BLaER1 treated with 17β-estradiol and CSF1 and Interleukin-3, amounts not matched to agents 10 nM and 100 nM (cell line): Measurements from ENCODE around the gene PPIL3.

Experiments used
- H3K27ac ChIP-seq, 11 experiments: shearing (Covaris generic); formaldehyde crosslinking; 2 replicates each; pipeline ENCODE4 v1.8.1; 2022
- H3K27me3 ChIP-seq, 11 experiments: shearing (Covaris generic); formaldehyde crosslinking; 2 replicates each; pipeline ENCODE4 v1.8.1; 2022
- H3K36me3 ChIP-seq, 11 experiments: shearing (Covaris generic); formaldehyde crosslinking; 2 replicates each; pipeline ENCODE4 v1.8.1; 2022
- H3K4me1 ChIP-seq, 10 experiments: shearing (Covaris generic); formaldehyde crosslinking; 2 replicates each; pipeline ENCODE4 v1.8.1; 2022
- H3K4me2 ChIP-seq, 11 experiments: shearing (Covaris generic); formaldehyde crosslinking; 2 replicates each; pipeline ENCODE4 v1.8.1; 2022
- H3K4me3 ChIP-seq, 10 experiments: shearing (Covaris generic); formaldehyde crosslinking; 2 replicates each; pipeline ENCODE4 v1.8.1; 2022
- H3K9ac ChIP-seq, 11 experiments: shearing (Covaris generic); formaldehyde crosslinking; 2 replicates each; pipeline ENCODE4 v1.8.1; 2022
- H3K9me3 ChIP-seq, 11 experiments: shearing (Covaris generic); formaldehyde crosslinking; replicated peaks in 1 of 11; 2 replicates each; pipeline ENCODE4 v1.8.1; 2022
- H4K20me1 ChIP-seq, 11 experiments: shearing (Covaris generic); formaldehyde crosslinking; 2 replicates each; pipeline ENCODE4 v1.8.1; 2022
- Cebpa-rat ChIP-seq, 11 experiments: shearing (Covaris generic); IDR thresholded peaks; 2 replicates each; pipeline ENCODE4 v1.8.1; 2022

The PPIL3 gene

GRCh38 chr2:200888704-200889625, at the start of gene PPIL3, which contains the start of gene NIF3L1:
PPIL3 (minus strand) TSS chr2:200889077; CDS start chr2:200887615, 1,462 bp downstream.
NIF3L1 (plus strand) TSS chr2:200889371; CDS start chr2:200891944, 2,573 bp downstream.
- Histone ChIP-seq H3K4me2 (peak within 1 kb of the TSS; percentile 79 to 99 (median 88)), H3K27ac (peak within 1 kb of the TSS; percentile 71 to 92 (median 87)), H3K9ac (peak within 1 kb of the TSS; percentile 79 to 87 (median 85)), H3K4me3 (peak within 1 kb of the TSS; percentile 67 to 77 (median 74)), H3K36me3 (peaks cover 15 to 28% (median 18%) of the 10 kb centered on the region in 11 experiments), H3K9me3 (no peaks in the 10 kb centered on the region), H4K20me1 (no peaks in the 10 kb centered on the region), H3K27me3 (no peaks in the 10 kb centered on the region), H3K4me1 (peaks cover 34 to 44% (median 39%) of the 10 kb centered on the region in 10 experiments)
- TF ChIP-seq Cebpa-rat (IDR thresholded peaks at IDR 0.05): peak in 1 of 11 experiments; percentile 55; a peak in 1 of 22 replicates

DNA sequence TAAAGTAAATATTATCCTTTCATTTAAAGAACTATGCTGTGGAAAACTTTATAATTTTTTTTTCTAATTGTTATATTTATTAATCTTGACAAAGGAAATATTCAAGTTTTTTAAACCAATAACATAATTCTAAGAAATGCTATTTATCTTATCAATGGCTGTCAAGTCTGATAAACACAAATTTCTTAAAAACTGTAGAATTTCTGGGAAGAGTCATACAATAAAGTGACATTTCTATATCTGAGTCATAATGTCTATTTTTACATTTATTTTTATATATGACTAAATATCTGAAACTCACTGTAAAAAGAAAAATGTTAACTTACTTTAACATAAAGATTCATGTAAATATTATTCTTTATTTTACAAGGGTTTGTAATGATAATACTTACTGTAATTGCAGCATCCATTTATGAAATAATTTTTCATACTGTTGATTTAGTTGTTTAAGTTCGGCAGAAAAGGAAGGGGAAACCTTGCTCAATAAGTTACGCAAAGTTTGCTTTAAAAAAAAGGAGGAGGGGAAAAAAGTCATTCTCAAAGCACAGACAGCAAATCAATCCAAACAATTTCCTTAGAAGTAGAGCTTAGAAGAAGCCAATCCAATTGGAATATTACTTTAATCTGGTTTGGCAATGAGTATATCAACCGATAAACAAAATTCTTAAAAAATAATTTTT, 42.2 kb upstream of the PPIL3 start:
- H3K36me3 ChIP-seq: peaks cover 68 to 96% (median 84%) of the 10 kb centered on the region in 11 experiments
- peak overlapping the region in 2 of 11 experiments; percentile 13 to 30; a peak in 1 of 22 replicates for H3K27ac ChIP-seq
- H3K9ac ChIP-seq: no peak overlapping the region
- H3K4me3 ChIP-seq: no peak overlapping the region
- no peaks in the 10 kb centered on the region for H3K27me3 ChIP-seq
- H3K4me2 ChIP-seq: peak overlapping the region in 1 of 11 experiments; percentile 16; a peak in 1 of 22 replicates
- H3K9me3 ChIP-seq: no peaks in the 10 kb centered on the region
- no peak for TF ChIP-seq Cebpa-rat (IDR thresholded peaks at IDR 0.05)
- peaks cover 0 to 18% (median 0%) of the 10 kb centered on the region in 10 experiments; a peak in 3 of 20 replicates for H3K4me1 ChIP-seq
- no peaks in the 10 kb centered on the region for H4K20me1 ChIP-seq

GRCh38 chr2:200929334-200930249, 40.7 kb upstream of the PPIL3 start:
- Histone ChIP-seq H3K36me3 (peaks cover 67 to 96% (median 83%) of the 10 kb centered on the region in 11 experiments), H3K4me2 (no peak overlapping the region), H3K9me3 (no peaks in the 10 kb centered on the region), H3K9ac (no peak overlapping the region), H3K27ac (no peak overlapping the region), H3K4me1 (peaks cover 0 to 18% (median 0%) of the 10 kb centered on the region in 10 experiments; a peak in 3 of 20 replicates), H3K27me3 (no peaks in the 10 kb centered on the region), H4K20me1 (no peaks in the 10 kb centered on the region), H3K4me3 (no peak overlapping the region)
- TF ChIP-seq Cebpa-rat (IDR thresholded peaks at IDR 0.05): no peak

DNA sequence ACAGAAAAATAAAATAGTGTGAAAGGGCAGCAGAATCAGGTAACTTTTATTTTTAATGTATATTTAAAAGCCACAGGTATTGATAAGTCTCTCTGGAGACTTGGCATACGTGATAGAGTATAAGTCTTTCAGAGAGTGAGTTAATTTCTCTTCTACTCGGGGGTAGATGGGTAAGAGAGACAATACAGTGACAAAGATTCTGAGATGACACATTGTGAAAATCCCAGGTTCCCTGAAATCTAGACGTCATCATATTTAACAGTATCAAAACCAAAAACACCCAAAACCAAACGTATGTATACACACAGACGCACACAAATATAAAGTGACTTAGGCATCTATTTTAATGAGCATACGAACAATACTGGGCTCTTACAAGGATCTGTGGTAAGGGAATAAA, 33.6 kb upstream of the PPIL3 start:
- Histone ChIP-seq H3K9me3 (no peaks in the 10 kb centered on the region), H3K36me3 (peaks cover 82 to 100% (median 95%) of the 10 kb centered on the region in 11 experiments), H3K27ac (no peak overlapping the region), H3K9ac (no peak overlapping the region), H3K27me3 (no peaks in the 10 kb centered on the region), H4K20me1 (no peaks in the 10 kb centered on the region), H3K4me2 (no peak overlapping the region), H3K4me3 (no peak overlapping the region), H3K4me1 (no peaks in the 10 kb centered on the region)
- no peak for TF ChIP-seq Cebpa-rat (IDR thresholded peaks at IDR 0.05)

GRCh38 chr2:200913654-200914053, 24.8 kb upstream of the PPIL3 start:
- TF ChIP-seq Cebpa-rat (IDR thresholded peaks at IDR 0.05): no peak
- Histone ChIP-seq H4K20me1 (no peaks in the 10 kb centered on the region), H3K9ac (peak overlapping the region in 1 of 11 experiments; percentile 0; a peak in 1 of 22 replicates), H3K4me3 (no peak overlapping the region), H3K4me1 (no peaks in the 10 kb centered on the region), H3K9me3 (no peaks in the 10 kb centered on the region), H3K27me3 (no peaks in the 10 kb centered on the region), H3K27ac (no peak overlapping the region), H3K36me3 (peaks cover 79 to 100% (median 97%) of the 10 kb centered on the region in 11 experiments), H3K4me2 (no peak overlapping the region)

- H3K36me3 ChIP-seq: peaks cover 60 to 98% (median 77%) of the 10 kb centered on the region in 11 experiments
These were observed 21.1 kb upstream of the PPIL3 start for GRCh38 chr2:200909958-200910357.

DNA sequence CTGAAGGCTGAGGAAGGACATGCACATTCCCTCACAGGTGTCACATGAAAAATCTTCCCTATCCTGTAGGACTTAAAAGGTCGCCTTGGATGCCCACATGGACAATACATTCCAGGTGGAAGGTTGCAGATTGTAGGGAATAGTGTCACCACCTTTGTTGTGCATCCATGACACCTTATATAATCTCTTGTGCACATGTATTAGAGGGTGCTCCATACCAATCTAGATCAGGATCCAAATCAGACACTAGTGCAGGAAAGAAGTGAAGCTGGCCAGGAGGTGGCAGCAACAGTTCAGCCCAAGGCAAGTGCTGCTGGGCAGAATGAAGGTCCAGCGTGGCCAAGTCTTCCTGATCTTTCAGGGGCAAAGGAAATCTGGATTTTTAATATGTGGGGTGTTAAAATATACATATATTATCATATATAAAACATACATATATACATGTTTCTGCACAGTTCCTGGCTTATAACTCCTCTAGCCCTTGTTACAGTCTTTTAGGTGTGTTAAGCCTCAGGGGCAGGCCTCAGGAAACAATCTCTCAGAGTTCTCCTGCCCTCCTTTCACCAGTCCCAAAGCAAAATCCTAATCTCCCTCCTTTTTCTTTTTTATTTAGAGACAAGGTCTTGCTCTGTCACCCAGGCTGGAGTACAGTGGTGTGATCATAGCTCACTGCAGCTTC, 16.9 kb upstream of the PPIL3 start:
- Histone ChIP-seq H3K9me3 (no peaks in the 10 kb centered on the region), H3K27ac (no peak overlapping the region), H4K20me1 (no peaks in the 10 kb centered on the region), H3K4me3 (no peak overlapping the region), H3K9ac (peak overlapping the region in 3 of 11 experiments; percentile 1 to 17 (median 13); a peak in 1 of 22 replicates), H3K36me3 (peaks cover 38 to 89% (median 58%) of the 10 kb centered on the region in 11 experiments), H3K4me1 (peaks cover 0 to 12% (median 3%) of the 10 kb centered on the region in 10 experiments; a peak in 8 of 20 replicates), H3K27me3 (no peaks in the 10 kb centered on the region), H3K4me2 (no peak overlapping the region)
- no peak for TF ChIP-seq Cebpa-rat (IDR thresholded peaks at IDR 0.05)

More at GRCh38 chr2:200909958-200910357, 21.1 kb upstream of the PPIL3 start:
- no peaks in the 10 kb centered on the region for H4K20me1 ChIP-seq
- no peak overlapping the region for H3K4me2 ChIP-seq
- H3K4me3 ChIP-seq: no peak overlapping the region
- no peaks in the 10 kb centered on the region for H3K27me3 ChIP-seq
- no peak overlapping the region for H3K9ac ChIP-seq
- H3K4me1 ChIP-seq: no peaks in the 10 kb centered on the region
- no peak overlapping the region for H3K27ac ChIP-seq
- H3K9me3 ChIP-seq: no peaks in the 10 kb centered on the region
- TF ChIP-seq Cebpa-rat (IDR thresholded peaks at IDR 0.05): no peak
